GM23338 (cell line): Measurements from ENCODE around the gene REXO5. TPM values are rescaled to one million over a fixed set of nuclear protein-coding genes. Genes with fewer than 3 reads are reported as not detected.

ENCODE experiments used
- ATAC-seq: fragments of 200-7000 bp; cut with Tn5 transposase; 3 replicates; pipeline ENCODE4 v1.9.1; 2020
- DNase-seq: peaks from one replicate; pipeline ENCODE4 v3.0.0-alpha.2; 2015; ENCODE audit warnings: low spot score
- H2AFZ ChIP-seq: fragments of 200-600 bp; sonication (generic); 2 replicates; pipeline ENCODE4 v1.8.0; 2016; ENCODE audit warnings: antibody characterized with exemption, mild to moderate bottlenecking, moderate library complexity
- H3F3A ChIP-seq: fragments of 200-600 bp; sonication (generic); replicated peaks from 2 replicates; pipeline ENCODE4 v1.8.0; 2017; ENCODE audit warnings: antibody characterized with exemption, mixed run types, low read depth
- H3K27ac ChIP-seq: fragments of 200-600 bp; sonication (generic); 2 replicates; pipeline ENCODE4 v1.6.1; 2016; ENCODE audit warnings: low read depth
- H3K27me3 ChIP-seq: fragments of 200-600 bp; sonication (generic); 2 replicates; pipeline ENCODE4 v1.8.0; 2016; ENCODE audit warnings: mild to moderate bottlenecking, mixed run types, moderate library complexity; ENCODE audit not compliant: insufficient read depth
- H3K36me3 ChIP-seq: fragments of 200-600 bp; sonication (generic); 2 replicates; pipeline ENCODE4 v1.8.0; 2016; ENCODE audit warnings: mild to moderate bottlenecking; ENCODE audit not compliant: insufficient read depth
- H3K4me1 ChIP-seq: fragments of 200-600 bp; sonication (generic); 2 replicates; pipeline ENCODE4 v1.8.0; 2016; ENCODE audit warnings: mild to moderate bottlenecking, moderate library complexity; ENCODE audit not compliant: insufficient read depth
- H3K4me2 ChIP-seq: fragments of 200-600 bp; sonication (generic); 2 replicates; pipeline ENCODE4 v1.7.1; 2017; ENCODE audit warnings: mixed run types
- H3K4me3 ChIP-seq: fragments of 200-600 bp; sonication (generic); 2 replicates; pipeline ENCODE4 v1.6.1; 2016; ENCODE audit warnings: mixed run types
- H3K79me2 ChIP-seq: fragments of 200-600 bp; sonication (generic); replicated peaks from 2 replicates; pipeline ENCODE4 v1.8.0; 2017; ENCODE audit warnings: mild to moderate bottlenecking; ENCODE audit not compliant: insufficient read depth
- H3K9me2 ChIP-seq: fragments of 200-600 bp; sonication (generic); 2 replicates; pipeline ENCODE4 v1.8.0; 2017; ENCODE audit not compliant: insufficient read depth
- H4K20me1 ChIP-seq: fragments of 200-600 bp; sonication (generic); replicated peaks from 2 replicates; pipeline ENCODE4 v1.8.0; 2017; ENCODE audit warnings: mild to moderate bottlenecking; ENCODE audit not compliant: insufficient read depth
- H3K27ac Mint-ChIP-seq: 2 replicates; pipeline ENCODE4 v1.8.0; 2020; ENCODE audit warnings: inconsistent platforms, mild to moderate bottlenecking, moderate library complexity, mixed read lengths
- H3K27me3 Mint-ChIP-seq: 3 replicates; pipeline ENCODE4 v1.8.0; 2022; ENCODE audit warnings: low read depth, mild to moderate bottlenecking, moderate library complexity, mixed read lengths, inconsistent platforms; ENCODE audit not compliant: insufficient read depth, poor library complexity
- H3K36me3 Mint-ChIP-seq: 3 replicates; pipeline ENCODE4 v1.8.0; 2021; ENCODE audit warnings: low read depth, mild to moderate bottlenecking, inconsistent platforms, moderate library complexity, mixed read lengths
- H3K4me1 Mint-ChIP-seq: 3 replicates; pipeline ENCODE4 v1.8.0; 2020; ENCODE audit warnings: mild to moderate bottlenecking, inconsistent platforms, mixed read lengths
- H3K4me3 Mint-ChIP-seq: 3 replicates; pipeline ENCODE4 v1.8.0; 2021; ENCODE audit warnings: moderate library complexity, mild to moderate bottlenecking, inconsistent platforms, mixed read lengths
- H3K9me3 Mint-ChIP-seq: 3 replicates; pipeline ENCODE4 v1.8.0; 2020; ENCODE audit warnings: moderate library complexity, mild to moderate bottlenecking, inconsistent platforms, mixed read lengths
- CREB1 ChIP-seq: fragments of 250-450 bp; sonication (Bioruptor Pico); IDR thresholded peaks from 2 replicates; pipeline ENCODE4 v1.5.0; 2020; ENCODE audit warnings: low read depth, mild to moderate bottlenecking, moderate library complexity
- CTCF ChIP-seq, 2 experiments: fragments of 200-600 bp in 1 of 2; sonication (generic) in 1 of 2; conservative IDR thresholded peaks; 2 replicates each; pipeline versions ENCODE4 v1.5.1 to v1.6.1; 2016 to 2017; ENCODE audit warnings: antibody characterized with exemption in 2 of 2, low read depth in 2 of 2, mild to moderate bottlenecking in 2 of 2, moderate library complexity in 1 of 2
- ETS1 ChIP-seq: IDR thresholded peaks from 2 replicates; pipeline ENCODE4 v1.6.1; 2016; ENCODE audit warnings: antibody characterized with exemption
- EZH2 ChIP-seq: fragments of 200-600 bp; sonication (generic); IDR thresholded peaks from one replicate; pipeline ENCODE4 v1.8.0; 2017; ENCODE audit warnings: antibody characterized with exemption, mild to moderate bottlenecking, low read depth; ENCODE audit not compliant: unreplicated experiment
- EZH2phosphoT487 ChIP-seq: fragments of 200-600 bp; sonication (generic); IDR thresholded peaks from one replicate; pipeline ENCODE4 v1.8.1; 2018; ENCODE audit warnings: antibody characterized with exemption; ENCODE audit not compliant: unreplicated experiment
- JUNB ChIP-seq: IDR thresholded peaks from one replicate; pipeline ENCODE4 v1.6.1; 2016; ENCODE audit warnings: antibody characterized with exemption; ENCODE audit not compliant: unreplicated experiment
- NANOG ChIP-seq: IDR thresholded peaks from 2 replicates; pipeline ENCODE4 v1.6.1; 2016; ENCODE audit warnings: antibody characterized with exemption, borderline replicate concordance
- POLR2AphosphoS5 ChIP-seq: IDR thresholded peaks from 2 replicates; pipeline ENCODE4 v1.6.1; 2016; ENCODE audit warnings: antibody characterized with exemption, low read depth
- REST ChIP-seq: IDR thresholded peaks from one replicate; pipeline ENCODE4 v1.6.1; 2018; ENCODE audit warnings: antibody characterized with exemption; ENCODE audit not compliant: unreplicated experiment
- STAT1 ChIP-seq: IDR thresholded peaks from one replicate; pipeline ENCODE4 v1.6.1; 2016; ENCODE audit warnings: antibody characterized with exemption; ENCODE audit not compliant: unreplicated experiment
- ZNF114 ChIP-seq: fragments of 250-450 bp; sonication (Bioruptor Pico); IDR thresholded peaks from 2 replicates; pipeline ENCODE4 v1.5.0; 2020; ENCODE audit warnings: mild to moderate bottlenecking, moderate library complexity
- ZNF331 ChIP-seq: fragments of 250-450 bp; sonication (Bioruptor Pico); IDR thresholded peaks from 2 replicates; pipeline ENCODE4 v1.5.0; 2020; ENCODE audit warnings: low read depth, mild to moderate bottlenecking, moderate library complexity
- ZNF462 ChIP-seq: fragments of 250-450 bp; sonication (Bioruptor Pico); IDR thresholded peaks from 2 replicates; pipeline ENCODE4 v1.5.0; 2020; ENCODE audit warnings: mild to moderate bottlenecking, moderate library complexity
- polyA plus RNA-seq: library from polyadenylated mRNA; unstranded; fragments of >200 nt; fragmentation: Nextera tagmentation; extraction: Ambion mirVana; gene quantifications from 2 replicates; pipeline ENCODE4 v1.2.1, GENCODE V29; 2016
- total RNA-seq: library from RNA; depleted of rRNA; stranded (reverse); fragments of >200 nt; shearing (Covaris generic); gene quantifications from 2 replicates; pipeline ENCODE4 v1.2.3, GENCODE V29; 2014

Gene REXO5
- total and polyA plus RNA-seq, 2 experiments from 2014 or later = 6.5 to 6.9 TPM

GRCh38 chr16:20847550-20847949, 41.2 kb downstream of the REXO5 start:
- Histone ChIP-seq H3K79me2 (no peaks in the 10 kb centered on the region), H3K27ac (no peak overlapping the region), H2AFZ (no peak overlapping the region), H3K4me1 (peaks cover 4% of the 10 kb centered on the region), H3K4me3 (no peak overlapping the region), H3F3A (no peaks in the 10 kb centered on the region), H3K9me2 (no peaks in the 10 kb centered on the region), H3K27me3 (no peaks in the 10 kb centered on the region), H4K20me1 (no peaks in the 10 kb centered on the region), H3K4me2 (no peak overlapping the region), H3K36me3 (0 out of 2 replicates have a peak, but pooled peaks cover 5% of the 10 kb centered on the region)
- H3K9me3 Mint-ChIP-seq = no peaks in the 10 kb centered on the region
- DNase-seq (no peak), ATAC-seq (no peak)
- H3K27ac Mint-ChIP-seq = no peak overlapping the region
- H3K4me3 Mint-ChIP-seq = no peak overlapping the region
- H3K4me1 Mint-ChIP-seq = no peaks in the 10 kb centered on the region; the same call in 1 of the 3 replicates
- TF ChIP-seq CTCF (conservative IDR thresholded peaks at IDR 0.05; ENCODE audit: low read depth in 2 of 2) (no peak), JUNB (no peak), ZNF462 (no peak), REST (no peak), EZH2phosphoT487 (no peak), CREB1 (CRISPR knock-in tag) (no peak), NANOG (no peak), POLR2AphosphoS5 (no peak), EZH2 (no peak), ZNF331 (CRISPR knock-in tag) (no peak), STAT1 (no peak), ZNF114 (no peak), ETS1 (no peak)
- peaks cover 2% of the 10 kb centered on the region for H3K27me3 Mint-ChIP-seq
- peaks cover 11% of the 10 kb centered on the region for H3K36me3 Mint-ChIP-seq
